T-helper 1 cell (primary cell): ENCODE measurements around the gene MSL1.
A peak's percentile ranks its signal among the peaks of the same experiment; 100 is the strongest.

Experiments used
- DNase-seq, 5 donors: peaks; one replicate each; pipeline ENCODE4 v3.0.0-alpha.2; 2012 to 2020

MSL1 gene

GRCh38 chr17:40177275-40177874, 55.6 kb downstream of the MSL1 start, which contains the start of gene RAPGEFL1:
Gene RAPGEFL1 (plus strand): TSS chr17:40177470. CDS start chr17:40177862, 392 bp downstream.
- peak; percentile 67 to 81 (median 77) for DNase-seq

- DNase-seq = no peak
These were observed 56.3 kb downstream of the MSL1 start for GRCh38 chr17:40178021-40178601.

GRCh38 chr17:40178660-40179059, 56.9 kb downstream of the MSL1 start:
- no peak for DNase-seq

GRCh38 chr17:40179923-40180659, 58.3 kb downstream of the MSL1 start:
- DNase-seq = no peak

- no peak for DNase-seq
These were observed 58.9 kb downstream of the MSL1 start for GRCh38 chr17:40180694-40181093.

DNA sequence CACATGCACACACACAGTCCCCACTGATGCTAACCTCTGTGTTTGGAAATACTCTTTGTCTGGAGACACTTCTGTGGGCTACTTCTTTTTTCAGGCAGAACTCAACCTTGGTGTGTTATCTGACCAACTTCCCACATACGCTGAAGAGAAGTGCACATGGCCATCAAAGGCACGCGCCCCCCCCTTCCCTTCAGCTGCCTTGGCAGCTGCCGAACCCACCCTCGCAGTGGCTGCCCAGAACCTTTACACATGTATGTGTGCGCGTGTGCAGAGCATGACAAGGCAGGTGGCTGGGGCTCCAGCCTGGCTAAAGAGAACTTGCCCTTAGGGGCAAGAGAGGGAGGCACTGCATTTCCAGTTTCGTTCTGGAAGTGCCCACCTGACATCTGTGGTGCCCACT, 59.4 kb downstream of the MSL1 start:
- DNase-seq = no peak

GRCh38 chr17:40182606-40183005, 60.8 kb downstream of the MSL1 start:
- no peak for DNase-seq
